Measurements from ENCODE around the gene CUX1.
"Not testable (repeated sequence)": the region's sequence is repeated elsewhere in the genome, so short reads cannot be mapped to it uniquely, and the experiment has no call there.

The CUX1 gene

DNA sequence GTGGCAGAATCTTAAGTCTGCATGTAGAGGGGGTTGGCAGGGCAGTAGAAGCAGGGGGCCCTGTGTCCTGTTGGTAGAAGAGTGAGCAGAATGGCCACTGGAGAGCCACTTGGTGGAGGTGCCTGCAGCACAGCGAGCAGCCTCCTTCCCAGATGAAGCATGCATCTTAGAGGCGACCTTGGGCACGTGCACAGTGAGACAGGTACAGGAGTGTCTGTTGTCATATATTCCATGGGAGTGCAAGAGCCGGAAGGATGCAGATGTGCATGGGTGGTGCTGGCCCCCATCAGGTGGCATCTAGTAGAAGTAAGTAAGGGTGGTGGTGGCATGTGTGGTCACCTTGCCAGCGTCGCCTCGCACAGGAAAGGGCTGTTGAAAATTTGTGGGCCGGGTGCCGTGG lies 53.9 kb downstream of the CUX1 start:
- no peak for DNase-seq

DNA sequence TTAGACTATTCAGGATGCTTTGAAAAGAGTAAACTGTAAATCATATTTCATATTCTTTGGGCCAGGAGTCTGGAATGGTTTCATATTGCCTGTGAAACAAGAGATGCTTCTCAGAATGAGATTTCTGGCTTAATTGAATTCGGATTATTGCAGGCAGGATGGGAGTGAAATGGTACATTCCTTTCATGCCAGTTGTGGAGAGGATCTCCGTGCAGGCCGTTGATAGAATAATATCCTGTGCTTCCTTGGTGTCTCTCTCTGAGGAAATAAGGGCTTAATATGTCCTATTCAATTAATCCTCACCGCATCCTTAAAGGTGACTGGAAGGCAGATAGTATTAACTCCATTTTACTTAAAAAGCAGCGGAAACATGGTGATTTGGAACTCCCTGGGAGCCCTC lies 56.6 kb downstream of the CUX1 start:
- no peak for DNase-seq

- no peak for DNase-seq
These were observed 57.9 kb downstream of the CUX1 start for GRCh38 chr7:101875283-101875846.

- DNase-seq: no peak
These were observed 60.6 kb downstream of the CUX1 start for GRCh38 chr7:101877882-101878591.

GRCh38 chr7:101878938-101879337 lies 61.5 kb downstream of the CUX1 start:
- DNase-seq: no peak

DNA sequence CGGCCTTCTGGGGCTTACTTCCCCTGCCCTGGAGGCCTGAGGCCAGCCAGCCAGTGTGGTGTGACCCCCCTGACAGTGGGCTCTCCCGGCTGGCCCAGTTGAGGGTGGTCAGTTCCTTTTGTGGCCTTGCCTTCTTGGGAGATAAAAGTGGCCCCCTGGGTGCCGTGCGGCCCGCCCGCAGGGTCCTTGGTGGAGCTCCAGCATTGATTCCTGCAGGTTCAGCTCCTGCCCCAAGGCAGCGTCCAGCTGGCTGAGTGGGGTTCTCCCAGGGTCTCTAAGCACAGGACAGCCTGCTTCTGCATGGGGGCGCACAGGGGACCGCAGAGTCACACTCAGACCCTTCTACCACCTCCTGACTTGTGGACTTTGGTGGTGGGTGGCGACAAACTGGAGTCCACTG lies 62.1 kb downstream of the CUX1 start:
- DNase-seq: no peak

- DNase-seq: no peak
These were observed 63.0 kb downstream of the CUX1 start for GRCh38 chr7:101880282-101881054.

DNA sequence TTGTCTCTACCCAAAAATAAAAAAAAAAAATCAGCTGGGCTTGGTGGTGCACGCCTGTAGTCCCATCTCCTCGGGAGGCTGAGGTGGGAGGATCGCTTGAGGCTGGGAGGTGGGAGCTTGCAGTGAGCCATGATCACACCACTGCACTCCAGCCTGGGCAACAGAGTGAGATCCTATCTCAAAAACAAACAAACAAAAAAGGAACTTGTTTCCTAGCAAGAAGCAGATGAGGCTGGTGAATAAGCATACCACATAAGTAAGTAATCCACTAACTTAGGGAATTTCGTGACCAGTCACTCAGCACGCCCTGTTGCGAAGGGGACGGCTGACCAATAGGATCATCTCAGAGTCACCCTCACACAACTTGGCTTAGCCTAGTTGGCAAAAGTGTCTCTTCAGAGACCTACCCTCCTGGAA lies 64.6 kb downstream of the CUX1 start:
- DNase-seq: no peak

- no peak for DNase-seq
These were observed 65.5 kb downstream of the CUX1 start for GRCh38 chr7:101882595-101883564.

GRCh38 chr7:101884671-101885596 lies 67.5 kb downstream of the CUX1 start:
- no peak for DNase-seq

DNA sequence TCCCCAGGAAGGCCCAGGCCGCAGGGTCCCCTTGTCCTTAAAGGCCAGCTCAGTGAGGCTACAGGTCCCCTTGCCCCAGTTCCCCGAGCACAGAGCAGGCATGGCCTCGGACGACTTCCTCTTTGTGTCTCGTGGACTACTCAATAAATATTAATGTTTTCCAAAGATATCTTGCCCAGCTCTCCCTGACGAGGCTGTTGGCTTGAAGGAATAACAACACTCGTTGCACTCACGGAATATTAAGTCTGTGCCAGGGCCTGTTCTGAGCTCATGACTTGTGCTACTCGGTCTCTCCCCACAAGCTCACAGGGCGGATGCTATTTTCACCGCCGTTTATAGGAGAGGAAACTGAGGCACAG lies 68.2 kb downstream of the CUX1 start:
- DNase-seq: no peak

DNA sequence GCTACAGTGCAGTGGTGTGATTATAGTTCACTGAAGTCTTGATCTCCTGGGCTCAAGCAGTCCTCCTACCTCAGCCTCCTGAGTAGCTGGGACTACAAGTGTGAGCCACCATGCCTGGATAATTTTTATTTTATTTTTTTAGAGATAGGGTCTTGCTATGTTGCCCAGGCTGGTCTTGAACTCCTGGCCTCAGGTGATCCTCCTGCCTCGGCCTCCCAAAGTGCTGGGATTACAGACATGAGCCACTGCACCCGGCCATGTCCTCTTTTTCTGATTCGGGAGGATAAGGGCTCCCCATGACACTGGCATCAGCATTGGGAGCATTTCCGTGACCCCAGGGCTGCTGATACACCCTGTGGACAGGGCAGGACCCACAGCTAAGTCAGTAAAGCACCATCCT lies 69.9 kb downstream of the CUX1 start:
- DNase-seq: not testable (repeated sequence)

- DNase-seq: not testable (repeated sequence)
These were observed 71.1 kb downstream of the CUX1 start for GRCh38 chr7:101888564-101888963.

DNA sequence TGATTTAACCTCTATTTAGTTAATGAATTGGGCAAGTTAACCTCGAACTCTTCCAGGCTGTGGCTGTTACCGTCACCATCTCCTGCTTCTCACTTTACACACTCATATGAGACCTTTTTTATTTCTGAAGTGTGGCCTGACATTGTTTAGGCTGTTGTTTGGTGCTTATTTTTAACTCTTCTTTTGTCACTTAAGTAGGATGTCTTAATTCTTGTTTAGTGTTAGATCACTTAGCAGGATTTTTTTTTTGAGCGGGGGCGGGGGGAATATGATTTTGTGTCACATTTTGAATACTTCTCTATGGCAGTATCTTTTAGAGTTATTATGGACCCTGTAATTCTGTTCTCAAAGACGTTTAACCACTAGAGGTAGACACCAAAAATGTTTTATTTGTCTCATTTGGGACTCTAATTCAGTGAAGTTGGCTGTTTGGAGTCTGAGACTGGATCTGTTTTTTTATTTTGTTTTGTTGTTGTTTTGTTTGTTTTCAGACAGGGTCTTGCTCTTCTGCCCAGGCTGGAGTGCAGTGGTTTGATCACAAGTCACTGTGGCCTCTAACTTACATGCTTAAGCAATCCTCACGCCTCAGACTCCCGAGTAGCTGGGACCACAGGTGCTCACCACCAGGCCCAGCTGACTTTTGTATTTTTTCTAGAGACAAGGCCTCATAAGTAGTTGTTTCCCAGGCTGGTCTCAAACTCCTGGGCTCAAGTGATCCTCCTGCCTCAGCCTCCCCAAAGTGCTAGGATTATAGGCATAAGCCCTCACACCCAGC lies 73.5 kb downstream of the CUX1 start:
- DNase-seq: no peak

GRCh38 chr7:101891936-101892640 lies 74.7 kb downstream of the CUX1 start:
- no peak for DNase-seq

- DNase-seq: no peak
These were observed 76.1 kb downstream of the CUX1 start for GRCh38 chr7:101893341-101894082.

DNA sequence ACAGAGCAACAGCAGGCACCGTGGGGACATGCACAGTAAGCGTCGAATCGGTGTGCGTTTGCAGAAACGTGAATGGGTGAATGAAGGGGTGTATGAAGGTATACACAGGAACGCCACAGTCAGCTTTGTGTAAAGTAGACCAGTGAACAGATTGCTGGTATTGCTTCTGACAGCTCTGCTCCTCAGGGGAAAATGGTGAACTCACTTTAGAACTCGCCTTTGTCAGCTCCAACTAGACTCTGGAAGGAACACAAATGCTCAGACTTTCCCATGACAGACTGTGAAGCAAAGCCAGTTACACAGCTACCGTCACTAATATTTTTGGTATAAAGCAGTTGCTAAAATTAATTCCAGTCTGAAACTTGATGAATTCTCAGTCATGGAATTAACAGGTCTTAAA lies 78.9 kb downstream of the CUX1 start:
- DNase-seq: no peak

- no peak for DNase-seq
These were observed 79.5 kb downstream of the CUX1 start for GRCh38 chr7:101896941-101897340.

- DNase-seq: no peak
These were observed 80.7 kb downstream of the CUX1 start for GRCh38 chr7:101898106-101898505.

GRCh38 chr7:101899616-101900015 lies 82.2 kb downstream of the CUX1 start:
- DNase-seq: no peak

Data from activated CD8-positive, alpha-beta memory T cell treated with anti-CD3 and anti-CD28 coated beads for 24 hours (primary cell).